Panc1 (cell line): ENCODE measurements around the gene PCDHGC3.

Experiments used
- CTCF ChIP-seq: fragments of 450-650 bp; IDR thresholded peaks from 2 replicates; pipeline ENCODE4 v1.5.1; 2017; ENCODE audit warnings: mild to moderate bottlenecking
- TCF7L2 ChIP-seq: IDR thresholded peaks from 2 replicates; pipeline ENCODE4 v1.6.1; 2011; ENCODE audit warnings: mild to moderate bottlenecking, low read depth, low read length, inconsistent platforms
- TF ChIP-seq, protein P1 (sequence below), 2 experiments: IDR thresholded peaks; 2 replicates each; pipeline ENCODE4 v1.6.1; 2011 to 2012; ENCODE audit warnings: low read depth in 2 of 2, control low read depth in 1 of 2, low read length in 1 of 2, mild to moderate bottlenecking in 1 of 2, moderate library complexity in 1 of 2; ENCODE audit not compliant: insufficient read depth in 1 of 2

DNA sequence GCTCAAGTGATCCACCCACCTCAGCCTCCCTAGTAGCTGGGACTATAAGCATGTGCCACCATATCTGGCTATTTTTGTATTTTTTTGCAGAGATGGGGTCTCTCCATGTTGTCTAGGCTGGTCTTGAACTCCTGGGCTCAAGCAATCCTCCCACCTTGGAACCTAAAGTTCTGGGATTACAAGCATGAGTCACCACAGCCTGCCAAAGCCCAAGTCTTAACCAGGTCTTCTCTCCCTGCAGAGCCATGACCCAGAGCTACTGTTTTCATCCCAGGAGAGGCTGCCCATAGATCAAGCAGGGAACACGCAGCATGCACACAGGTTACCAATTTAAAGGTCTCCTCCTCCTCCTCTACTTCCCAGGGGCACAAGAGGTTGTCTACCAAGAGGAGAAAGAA, 42.9 kb downstream of the PCDHGC3 start:
- TF ChIP-seq CTCF (no peak), TCF7L2 (no peak)
- TF ChIP-seq, protein P1, sequence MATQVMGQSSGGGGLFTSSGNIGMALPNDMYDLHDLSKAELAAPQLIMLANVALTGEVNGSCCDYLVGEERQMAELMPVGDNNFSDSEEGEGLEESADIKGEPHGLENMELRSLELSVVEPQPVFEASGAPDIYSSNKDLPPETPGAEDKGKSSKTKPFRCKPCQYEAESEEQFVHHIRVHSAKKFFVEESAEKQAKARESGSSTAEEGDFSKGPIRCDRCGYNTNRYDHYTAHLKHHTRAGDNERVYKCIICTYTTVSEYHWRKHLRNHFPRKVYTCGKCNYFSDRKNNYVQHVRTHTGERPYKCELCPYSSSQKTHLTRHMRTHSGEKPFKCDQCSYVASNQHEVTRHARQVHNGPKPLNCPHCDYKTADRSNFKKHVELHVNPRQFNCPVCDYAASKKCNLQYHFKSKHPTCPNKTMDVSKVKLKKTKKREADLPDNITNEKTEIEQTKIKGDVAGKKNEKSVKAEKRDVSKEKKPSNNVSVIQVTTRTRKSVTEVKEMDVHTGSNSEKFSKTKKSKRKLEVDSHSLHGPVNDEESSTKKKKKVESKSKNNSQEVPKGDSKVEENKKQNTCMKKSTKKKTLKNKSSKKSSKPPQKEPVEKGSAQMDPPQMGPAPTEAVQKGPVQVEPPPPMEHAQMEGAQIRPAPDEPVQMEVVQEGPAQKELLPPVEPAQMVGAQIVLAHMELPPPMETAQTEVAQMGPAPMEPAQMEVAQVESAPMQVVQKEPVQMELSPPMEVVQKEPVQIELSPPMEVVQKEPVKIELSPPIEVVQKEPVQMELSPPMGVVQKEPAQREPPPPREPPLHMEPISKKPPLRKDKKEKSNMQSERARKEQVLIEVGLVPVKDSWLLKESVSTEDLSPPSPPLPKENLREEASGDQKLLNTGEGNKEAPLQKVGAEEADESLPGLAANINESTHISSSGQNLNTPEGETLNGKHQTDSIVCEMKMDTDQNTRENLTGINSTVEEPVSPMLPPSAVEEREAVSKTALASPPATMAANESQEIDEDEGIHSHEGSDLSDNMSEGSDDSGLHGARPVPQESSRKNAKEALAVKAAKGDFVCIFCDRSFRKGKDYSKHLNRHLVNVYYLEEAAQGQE (IDR thresholded peaks at IDR 0.05; ENCODE audit: insufficient read depth in 1 of 2, low read depth in 2 of 2, low read length in 1 of 2): no peak
